Keratinocyte (primary cell): ENCODE results near the gene NEK2. TPM values are rescaled to one million over a fixed set of nuclear protein-coding genes. Genes with fewer than 3 reads are reported as not detected.

Experiments used
- DNase-seq: peaks from one replicate; pipeline ENCODE4 v3.0.0-alpha.2; 2011; ENCODE audit warnings: low read depth, missing footprints, low spot score
- FAIRE-seq: peaks from 2 replicates; lab custom pipeline; 2011; peaks lifted over from hg19 to GRCh38; lab: Jason Lieb, UNC
- H2AFZ ChIP-seq: 2 replicates; pipeline ENCODE4 v1.6.0; 2012; ENCODE audit warnings: low read length, control low read depth, inconsistent platforms; ENCODE audit not compliant: control insufficient read depth
- H3K27ac ChIP-seq: 2 replicates; pipeline ENCODE4 v1.5.1; 2011; ENCODE audit warnings: low read length; ENCODE audit not compliant: control insufficient read depth, insufficient read depth
- H3K27me3 ChIP-seq: 3 replicates; pipeline ENCODE4 v1.6.0; 2011; ENCODE audit warnings: low read length; ENCODE audit not compliant: control insufficient read depth, insufficient read depth; ENCODE audit errors: extremely low read depth
- H3K36me3 ChIP-seq, 2 experiments: 2 replicates in 1 of 2; 3 replicates in 1 of 2; pipeline ENCODE4 v1.5.1; 2011; ENCODE audit warnings: low read length in 2 of 2, mild to moderate bottlenecking in 1 of 2; ENCODE audit not compliant: control insufficient read depth in 2 of 2, insufficient read depth in 2 of 2; ENCODE audit errors: extremely low read depth in 1 of 2
- H3K4me1 ChIP-seq: 3 replicates; pipeline ENCODE4 v1.5.1; 2011; ENCODE audit warnings: low read length; ENCODE audit not compliant: control insufficient read depth, insufficient read depth; ENCODE audit errors: extremely low read depth
- H3K4me2 ChIP-seq: 3 replicates; pipeline ENCODE4 v1.6.0; 2011; ENCODE audit warnings: low read depth, low read length; ENCODE audit not compliant: control insufficient read depth, insufficient read depth; ENCODE audit errors: extremely low read depth
- H3K4me3 ChIP-seq, 3 experiments: fragments of 200-600 bp in 1 of 3; sonication (generic) in 1 of 3; 2 replicates in 2 of 3; 3 replicates in 1 of 3; pipeline ENCODE4 v1.5.1; 2011 to 2016; ENCODE audit warnings: low read length in 3 of 3, mild to moderate bottlenecking in 3 of 3, control low read depth in 2 of 3, inconsistent platforms in 1 of 3, low read depth in 1 of 3, mixed read lengths in 1 of 3, mixed run types in 1 of 3, moderate library complexity in 1 of 3; ENCODE audit not compliant: control insufficient read depth in 2 of 3, insufficient read depth in 2 of 3; ENCODE audit errors: extremely low read depth in 1 of 3
- H3K79me2 ChIP-seq: 2 replicates; pipeline ENCODE4 v1.6.0; 2012; ENCODE audit warnings: low read length; ENCODE audit not compliant: control insufficient read depth, insufficient read depth
- H3K9ac ChIP-seq: 3 replicates; pipeline ENCODE4 v1.6.0; 2011; ENCODE audit warnings: low read length; ENCODE audit not compliant: control insufficient read depth, insufficient read depth; ENCODE audit errors: extremely low read depth
- H3K9me1 ChIP-seq: 3 replicates; pipeline ENCODE4 v1.6.0; 2011; ENCODE audit warnings: low read length; ENCODE audit not compliant: control insufficient read depth, insufficient read depth; ENCODE audit errors: extremely low read depth
- H3K9me3 ChIP-seq: 2 replicates; pipeline ENCODE4 v1.5.1; 2012; ENCODE audit warnings: low read depth, low read length; ENCODE audit not compliant: control insufficient read depth
- H4K20me1 ChIP-seq: 3 replicates; pipeline ENCODE4 v1.6.0; 2011; ENCODE audit warnings: low read length; ENCODE audit not compliant: control insufficient read depth, insufficient read depth; ENCODE audit errors: extremely low read depth
- CTCF ChIP-seq, 3 experiments: IDR thresholded peaks in 1 of 3; conservative IDR thresholded peaks in 1 of 3; optimal IDR thresholded peaks in 1 of 3; 2 replicates in 2 of 3; 3 replicates in 1 of 3; pipeline versions ENCODE3 to v1.5.1; 2011; ENCODE audit warnings: low read length in 3 of 3, mild to moderate bottlenecking in 3 of 3, moderate library complexity in 2 of 3, control low read depth in 1 of 3, inconsistent platforms in 1 of 3; ENCODE audit not compliant: insufficient read depth in 2 of 3; ENCODE audit errors: extremely low read depth in 1 of 3
- EZH2 ChIP-seq: IDR thresholded peaks from one replicate; pipeline ENCODE4 v1.6.1; 2012; ENCODE audit warnings: inconsistent platforms, mild to moderate bottlenecking, low read length, moderate library complexity
- dilution Hi-C: fragments of 300-500 bp; cut with MboI; formaldehyde crosslinking; loops from one replicate; pipeline ENCODE4 v1.7.0; 2020; ENCODE audit warnings: low sequenced_read_pairs; ENCODE audit not compliant: extremely low pct_ligation_motif_present
- polyA plus RNA-seq, 5 experiments: library from polyadenylated mRNA; depleted of rRNA in 3 of 5; stranded (reverse) in 3 of 5; stranded (forward) in 1 of 5; unstranded in 1 of 5; fragments of >200 nt; gene quantifications; 1 replicate in 1 of 5; 2 replicates in 3 of 5; 3 replicates in 1 of 5; pipeline versions ENCODE4 v1.2.1 to v1.2.3, GENCODE V29; 2011 to 2012; ENCODE audit warnings: missing spikeins in 2 of 5, low read depth in 1 of 5, low replicate concordance in 1 of 5

The NEK2 gene
- polyA plus RNA-seq, 1 donor (not counting 4 experiments of a cell fraction or from before 2014, with no cell fraction given) = 10.8 TPM

- FAIRE-seq (no peak), DNase-seq (no peak)
- no peak overlapping the region for H3K9ac ChIP-seq
- H3K9me3 ChIP-seq = no peaks in the 10 kb centered on the region
- H3K27me3 ChIP-seq = no peaks in the 10 kb centered on the region
- no peak overlapping the region for H2AFZ ChIP-seq
- peaks cover 0 to 2% of the 10 kb centered on the region in 2 experiments for H3K36me3 ChIP-seq
- H3K4me2 ChIP-seq = no peak overlapping the region
- no peaks in the 10 kb centered on the region for H3K9me1 ChIP-seq
- no peaks in the 10 kb centered on the region for H4K20me1 ChIP-seq
- dilution Hi-C loops = no loop called here
- no peaks in the 10 kb centered on the region for H3K79me2 ChIP-seq
- TF ChIP-seq CTCF (optimal IDR thresholded peaks at IDR 0.05 in 1 of 3, IDR thresholded peaks at IDR 0.05 in 1 of 3, conservative IDR thresholded peaks at IDR 0.05 in 1 of 3; ENCODE audit: extremely low read depth in 1 of 3, insufficient read depth in 2 of 3, low read length in 3 of 3) (no peak), EZH2 (no peak)
- H3K4me3 ChIP-seq = no peak overlapping the region
- H3K27ac ChIP-seq = no peak overlapping the region
- no peaks in the 10 kb centered on the region for H3K4me1 ChIP-seq
These were observed 8.3 kb downstream of the NEK2 start for GRCh38 chr1:211667065-211667617.

DNA sequence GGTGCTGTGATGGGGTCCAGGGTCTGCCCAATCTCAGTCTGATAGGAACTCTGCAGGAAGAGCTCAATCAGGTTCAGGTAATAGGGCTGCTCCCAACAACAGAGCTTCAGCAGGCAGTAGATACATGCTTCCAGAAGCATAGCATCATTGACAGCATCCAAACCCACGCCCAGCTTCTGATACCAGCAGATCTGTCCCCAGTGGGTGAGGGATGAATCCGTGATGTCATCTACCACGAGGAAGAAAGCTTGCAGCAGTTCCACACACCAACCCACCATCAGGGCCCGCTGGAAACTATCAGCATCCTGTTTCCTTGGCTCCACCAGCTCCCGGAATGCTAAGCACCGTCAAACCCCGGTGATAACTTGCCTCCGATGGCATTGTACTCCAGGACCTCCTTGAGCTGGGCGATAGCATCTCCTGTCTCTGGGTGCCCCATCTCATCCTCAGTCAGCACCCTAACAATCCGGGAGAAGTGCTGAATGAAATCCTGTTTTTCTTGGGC, 14.7 kb downstream of the NEK2 start:
- dilution Hi-C loops = no loop called here
- no peak for DNase-seq
- Histone ChIP-seq H3K4me2 (no peak overlapping the region), H2AFZ (no peak overlapping the region), H4K20me1 (no peaks in the 10 kb centered on the region), H3K36me3 (no peaks in the 10 kb centered on the region), H3K9ac (no peak overlapping the region), H3K27me3 (no peaks in the 10 kb centered on the region), H3K27ac (no peak overlapping the region), H3K79me2 (no peaks in the 10 kb centered on the region), H3K4me3 (no peak overlapping the region), H3K9me1 (no peaks in the 10 kb centered on the region), H3K9me3 (no peaks in the 10 kb centered on the region), H3K4me1 (no peaks in the 10 kb centered on the region)
- TF ChIP-seq EZH2 (no peak), CTCF (optimal IDR thresholded peaks at IDR 0.05 in 1 of 3, IDR thresholded peaks at IDR 0.05 in 1 of 3, conservative IDR thresholded peaks at IDR 0.05 in 1 of 3; ENCODE audit: extremely low read depth in 1 of 3, insufficient read depth in 2 of 3, low read length in 3 of 3) (no peak)
- no peak for FAIRE-seq
